Brain pericyte (primary cell): ENCODE measurements around the gene TTF2.

Experiments
- DNase-seq: peaks from one replicate; pipeline ENCODE4 v3.0.0-alpha.2; 2012; ENCODE audit warnings: low read depth, low spot score

The TTF2 gene

GRCh38 chr1:117059678-117060440, at the start of gene TTF2:
Gene TTF2 (plus strand): TSS chr1:117060326. CDS start chr1:117060347, 21 bp downstream.
- peak; percentile 92 for DNase-seq

GRCh38 chr1:117011334-117011733, 48.8 kb upstream of the TTF2 start:
- no peak for DNase-seq

- DNase-seq: no peak
Measured at GRCh38 chr1:117013309-117013858, 46.7 kb upstream of the TTF2 start.

- DNase-seq: no peak
Measured at GRCh38 chr1:117014209-117014608, 45.9 kb upstream of the TTF2 start.

GRCh38 chr1:117015724-117016123, 44.4 kb upstream of the TTF2 start:
- no peak for DNase-seq

GRCh38 chr1:117017062-117017461, 43.1 kb upstream of the TTF2 start:
- DNase-seq: no peak

GRCh38 chr1:117017648-117018047, 42.5 kb upstream of the TTF2 start:
- no peak for DNase-seq

GRCh38 chr1:117020526-117021156, 39.5 kb upstream of the TTF2 start:
- no peak for DNase-seq

GRCh38 chr1:117022114-117022513, 38.0 kb upstream of the TTF2 start:
- DNase-seq: no peak

GRCh38 chr1:117025568-117025967, 34.6 kb upstream of the TTF2 start:
- DNase-seq: no peak

- no peak for DNase-seq
Measured at GRCh38 chr1:117026361-117026760, 33.8 kb upstream of the TTF2 start.

GRCh38 chr1:117029685-117030084, 30.4 kb upstream of the TTF2 start:
- no peak for DNase-seq

- no peak for DNase-seq
Measured at GRCh38 chr1:117030271-117030877, 29.8 kb upstream of the TTF2 start.

- DNase-seq: no peak
Measured at GRCh38 chr1:117032266-117032665, 27.9 kb upstream of the TTF2 start.

- DNase-seq: no peak
Measured at GRCh38 chr1:117032681-117033539, 27.2 kb upstream of the TTF2 start.

GRCh38 chr1:117033772-117034171, 26.4 kb upstream of the TTF2 start:
- no peak for DNase-seq

- no peak for DNase-seq
Measured at GRCh38 chr1:117034791-117035290, 25.3 kb upstream of the TTF2 start.

GRCh38 chr1:117036018-117036461, 24.1 kb upstream of the TTF2 start:
- DNase-seq: no peak

GRCh38 chr1:117037802-117038201, 22.3 kb upstream of the TTF2 start:
- DNase-seq: no peak

GRCh38 chr1:117038236-117038635, 21.9 kb upstream of the TTF2 start:
- DNase-seq: no peak

- no peak for DNase-seq
Measured at GRCh38 chr1:117044217-117044616, 15.9 kb upstream of the TTF2 start.
